Dedifferentiated amniotic fluid mesenchymal stem cell (primary cell): Measurements from ENCODE around the gene RIPK3.
"Not testable (repeated sequence)": the region's sequence is repeated elsewhere in the genome, so short reads cannot be mapped to it uniquely, and the experiment has no call there.

Experiments used
- DNase-seq: peaks from one replicate; pipeline ENCODE4 v3.0.0-alpha.2; 2016; ENCODE audit errors: extremely low spot score

Gene RIPK3

GRCh38 chr14:24369463-24369862, 29.7 kb upstream of the RIPK3 start:
- DNase-seq: no peak

- peak; percentile 67 for DNase-seq
Measured at GRCh38 chr14:24368562-24369252, 28.9 kb upstream of the RIPK3 start.

DNA sequence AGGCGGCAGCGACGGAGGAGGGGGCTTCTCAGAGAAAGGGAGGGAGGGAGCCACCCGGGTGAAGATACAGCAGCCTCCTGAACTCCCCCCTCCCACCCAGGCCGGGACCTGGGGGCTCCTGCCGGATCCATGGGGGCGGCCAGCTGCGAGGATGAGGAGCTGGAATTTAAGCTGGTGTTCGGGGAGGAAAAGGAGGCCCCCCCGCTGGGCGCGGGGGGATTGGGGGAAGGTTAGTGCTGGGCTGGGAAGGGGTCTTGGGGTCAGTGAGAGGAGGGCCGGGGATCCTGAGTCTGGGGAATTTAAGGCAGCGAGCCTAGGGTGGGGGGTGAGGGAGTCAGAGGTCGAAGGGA, 28.4 kb upstream of the RIPK3 start:
- no peak for DNase-seq

GRCh38 chr14:24367514-24368211, 27.9 kb upstream of the RIPK3 start, which contains the start of gene NFATC4:
NFATC4 (plus strand) TSS chr14:24368184; CDS start chr14:24368341, 157 bp downstream.
- peak; percentile 95 for DNase-seq

- peak; percentile 95 for DNase-seq
Measured at GRCh38 chr14:24366721-24367513, 27.1 kb upstream of the RIPK3 start.

- DNase-seq: no peak
Measured at GRCh38 chr14:24366413-24366720, 26.6 kb upstream of the RIPK3 start.

DNA sequence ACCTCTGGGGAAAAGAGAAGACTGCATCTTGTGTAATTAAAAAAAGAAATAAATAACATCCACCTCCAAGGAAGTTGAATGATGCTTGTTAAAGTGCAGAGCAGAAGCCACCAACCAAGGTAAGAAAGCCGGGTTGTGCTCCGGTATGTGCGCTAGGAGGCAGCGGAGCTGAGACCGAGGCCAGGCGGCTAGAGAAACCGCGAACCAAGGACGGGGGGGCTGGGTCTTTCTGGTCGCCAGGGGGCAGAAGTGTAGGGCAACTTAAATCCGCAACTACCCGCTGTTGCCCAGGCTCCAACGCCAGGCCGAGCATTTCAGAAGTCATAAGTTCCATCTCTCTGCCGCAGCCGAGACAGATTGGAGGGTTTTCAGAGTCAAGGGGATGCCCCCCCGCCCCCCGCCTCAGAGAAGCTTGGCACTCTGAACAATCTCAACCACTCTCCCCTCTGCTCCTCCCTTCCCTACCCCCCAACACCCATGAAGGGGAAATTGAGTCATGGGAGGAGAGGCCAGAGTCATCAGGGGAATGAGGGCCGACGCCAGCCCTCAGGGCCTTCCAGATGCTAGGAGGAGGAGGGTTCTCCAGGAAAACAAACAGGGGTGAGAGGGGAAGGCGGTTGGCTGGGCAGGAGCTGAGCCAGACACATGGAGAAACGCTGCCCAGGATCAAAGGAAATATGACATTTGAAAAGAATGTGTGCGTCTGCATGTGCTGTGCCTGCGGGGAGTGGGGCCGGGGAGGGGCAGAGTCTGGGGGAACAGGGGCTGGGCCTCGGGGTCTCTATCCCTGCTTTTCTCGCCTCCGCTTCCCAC, 26.0 kb upstream of the RIPK3 start:
- DNase-seq: peak; percentile 89

GRCh38 chr14:24364841-24365240, 25.1 kb upstream of the RIPK3 start:
- no peak for DNase-seq

GRCh38 chr14:24363401-24363800, 23.6 kb upstream of the RIPK3 start:
- no peak for DNase-seq

DNA sequence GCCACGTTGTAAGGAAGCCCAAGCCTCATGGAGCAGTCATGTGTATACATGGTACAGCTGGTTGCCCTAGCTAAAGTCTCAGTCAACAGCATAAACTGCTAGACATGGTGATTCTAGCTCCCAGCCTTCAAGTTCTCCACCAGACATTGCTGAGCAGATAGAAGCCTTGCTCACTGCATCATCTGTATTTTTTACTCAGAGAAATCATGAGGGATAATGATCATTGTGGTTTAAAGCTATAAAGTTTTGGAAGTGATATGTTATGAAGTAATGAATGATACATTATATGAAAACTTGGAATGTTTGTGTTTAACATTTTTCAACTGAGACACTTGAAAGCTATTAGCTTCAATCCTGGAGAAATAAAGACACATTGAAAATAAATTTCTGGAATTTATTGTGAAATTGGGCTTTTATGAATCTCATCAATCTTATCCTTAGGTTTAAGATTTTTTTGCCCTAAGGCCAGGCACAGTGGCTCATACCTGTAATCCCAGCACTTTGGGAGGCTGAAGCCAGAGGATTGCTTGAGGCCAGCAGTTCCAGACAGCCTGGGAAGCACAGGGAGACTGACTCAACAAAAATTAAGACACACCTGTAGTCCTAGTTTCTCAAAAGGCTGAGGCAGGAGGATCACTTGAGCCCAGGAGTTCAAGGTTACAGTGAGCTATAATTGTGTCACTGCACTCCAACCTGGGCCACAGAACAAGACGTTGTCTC, 22.6 kb upstream of the RIPK3 start:
- no peak for DNase-seq

GRCh38 chr14:24361326-24361725, 21.5 kb upstream of the RIPK3 start:
- DNase-seq: no peak

DNA sequence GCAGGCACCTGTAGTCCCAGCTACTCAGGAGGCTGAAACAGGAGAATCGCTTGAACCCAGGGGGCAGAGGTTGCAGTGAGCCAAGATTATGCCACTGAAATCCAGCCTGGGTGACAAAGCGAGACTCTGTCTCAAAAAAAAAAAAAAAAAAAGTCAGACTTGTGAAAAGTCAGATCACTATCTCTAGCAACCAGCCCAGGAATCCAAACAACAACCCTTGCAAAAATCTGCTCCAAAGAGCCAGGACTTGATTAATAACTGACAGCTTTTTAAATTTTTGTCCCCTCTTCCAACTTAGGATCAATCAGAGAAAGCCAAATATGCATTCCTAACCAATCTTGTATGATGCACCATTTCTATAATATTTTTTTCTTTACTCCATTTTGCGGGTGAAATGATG, 20.5 kb upstream of the RIPK3 start:
- DNase-seq: no peak

DNA sequence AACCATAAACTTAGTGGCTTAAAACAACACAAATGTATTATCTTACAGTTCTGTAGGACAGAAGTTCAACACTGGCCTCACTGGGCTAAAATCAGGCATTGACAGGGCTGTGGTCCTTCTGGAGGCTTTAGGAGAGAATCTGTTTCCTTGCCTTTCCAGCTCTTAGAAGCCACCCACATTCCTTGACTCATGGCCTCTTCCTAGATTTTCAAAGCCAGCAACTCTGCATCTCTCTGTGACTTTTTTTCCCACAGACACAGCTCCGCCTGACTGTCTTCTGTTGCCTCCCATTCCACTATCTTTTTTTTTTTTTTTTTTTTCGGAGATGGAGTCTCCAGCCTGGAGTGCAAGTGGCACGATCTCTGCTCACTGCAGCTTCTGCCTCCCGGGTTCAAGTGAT, 16.4 kb upstream of the RIPK3 start:
- DNase-seq: no peak

- DNase-seq: no peak
Measured at GRCh38 chr14:24355009-24355408, 15.2 kb upstream of the RIPK3 start.

DNA sequence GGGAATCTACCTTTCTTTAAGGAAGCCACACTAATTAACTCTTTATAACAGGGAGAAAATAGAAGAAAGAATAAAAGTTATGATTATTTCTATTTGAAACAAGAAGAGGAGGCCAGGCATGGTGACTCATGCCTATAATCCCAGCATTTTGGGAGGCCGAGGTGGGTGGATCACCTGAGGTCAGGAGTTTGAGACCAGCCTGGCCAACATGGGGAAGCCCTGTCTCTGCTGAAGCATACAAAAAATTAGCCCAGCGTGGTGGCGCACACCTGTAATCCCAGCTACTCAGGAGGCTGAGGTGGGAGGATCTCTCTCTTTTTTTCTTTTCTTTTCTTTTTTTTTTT, 14.7 kb upstream of the RIPK3 start:
- DNase-seq: not testable (repeated sequence)

GRCh38 chr14:24353559-24354481, 14.0 kb upstream of the RIPK3 start:
- peak; percentile 38 for DNase-seq

DNA sequence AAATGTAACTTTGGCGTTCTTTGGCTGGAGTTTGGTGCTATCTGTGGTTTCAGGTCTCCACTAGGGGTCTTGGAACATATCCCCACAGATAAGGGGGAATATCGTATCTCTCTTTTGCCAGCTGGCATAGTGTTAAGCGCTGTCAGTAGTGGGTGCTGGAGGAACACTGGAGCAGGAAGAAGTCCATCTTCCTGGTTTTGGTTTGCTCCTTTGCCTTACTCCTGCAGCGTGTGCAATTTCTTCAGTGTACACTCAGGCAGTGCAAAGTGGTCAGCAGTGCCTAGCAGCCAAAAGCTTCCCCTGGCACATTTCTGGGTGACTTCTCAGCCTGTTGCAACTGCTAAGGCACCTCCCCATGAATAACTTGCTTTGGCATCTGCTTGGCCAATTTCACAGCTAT, 11.7 kb upstream of the RIPK3 start:
- DNase-seq: peak; percentile 66

- no peak for DNase-seq
Measured at GRCh38 chr14:24349742-24350141, 10.0 kb upstream of the RIPK3 start.

- no peak for DNase-seq
Measured at GRCh38 chr14:24348186-24348585, 8.4 kb upstream of the RIPK3 start.

DNA sequence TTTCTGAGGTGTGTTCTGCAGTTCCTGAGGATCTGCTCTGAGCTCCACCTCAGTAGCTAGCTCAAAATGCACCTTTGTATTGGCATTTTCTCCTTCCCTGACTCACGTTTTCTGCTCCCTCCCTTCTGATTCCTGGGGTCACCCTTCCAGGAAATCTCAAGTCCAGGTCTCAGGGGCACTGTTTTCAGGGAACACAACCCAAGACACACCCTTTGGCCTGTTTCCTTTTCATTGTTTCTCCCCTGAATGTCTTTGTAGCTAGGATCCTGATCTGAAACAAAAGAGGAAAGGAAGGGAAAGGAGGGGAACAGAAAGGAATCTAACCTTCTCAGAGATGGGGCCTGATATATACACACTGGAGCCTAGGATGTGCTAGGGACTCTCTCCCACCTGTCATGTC, 7.3 kb upstream of the RIPK3 start:
- no peak for DNase-seq
